B cell (primary cell): ENCODE measurements around the gene ACAN. TPM values are rescaled to one million over a fixed set of nuclear protein-coding genes. Genes with fewer than 3 reads are reported as not detected.

Experiments used
- ATAC-seq: fragments of 200-7000 bp; cut with Tn5 transposase; one replicate; pipeline ENCODE4 v1.10.0; 2021; ENCODE audit warnings: low read depth, mild to moderate bottlenecking, moderate number of reproducible peaks, moderate library complexity
- CTCF ChIA-PET: fragments of 350-600 bp; sonication (Branson Sonifier 250); formaldehyde crosslinking; loops from one replicate; lab custom pipeline; 2021; ENCODE audit warnings: antibody characterized with exemption, inconsistent platforms; lab: Charles Lee
- POLR2A ChIA-PET: fragments of 350-600 bp; sonication (Branson Sonifier 250); formaldehyde crosslinking; loops from one replicate; lab custom pipeline; 2021; ENCODE audit warnings: antibody characterized with exemption; lab: Charles Lee
- DNase-seq: peaks from one replicate; pipeline ENCODE4 v3.0.0; 2013
- H2AFZ ChIP-seq: 2 replicates; pipeline ENCODE4 v1.6.1; 2012; ENCODE audit warnings: mild to moderate bottlenecking, low read depth, low read length; ENCODE audit not compliant: insufficient read depth, poor library complexity, severe bottlenecking
- H3K27ac ChIP-seq, 2 donors: 1 replicate in 1 of 2; 2 replicates in 1 of 2; pipeline ENCODE4 v1.5.1; 2012 to 2013; ENCODE audit warnings: low read length in 2 of 2, mild to moderate bottlenecking in 2 of 2, moderate library complexity in 1 of 2
- H3K27me3 ChIP-seq, 4 experiments: fragments of 200-600 bp in 1 of 4; sonication (generic) in 1 of 4; replicated peaks in 1 of 4; 1 replicate in 2 of 4; 2 replicates in 2 of 4; pipeline versions ENCODE4 v1.6.1 to v1.7.0; 2013 to 2016; ENCODE audit warnings: low read length in 3 of 4, mild to moderate bottlenecking in 2 of 4, mixed read lengths in 1 of 4, moderate library complexity in 1 of 4; ENCODE audit not compliant: insufficient read depth in 4 of 4, control insufficient read depth in 3 of 4; ENCODE audit errors: control extremely low read depth in 1 of 4
- H3K36me3 ChIP-seq, 2 experiments: replicated peaks in 1 of 2; 1 replicate in 1 of 2; 2 replicates in 1 of 2; pipeline versions ENCODE4 v1.6.1 to v1.7.1; 2013; ENCODE audit warnings: low read length in 1 of 2; ENCODE audit not compliant: insufficient read depth in 2 of 2, control insufficient read depth in 1 of 2; ENCODE audit errors: control extremely low read depth in 1 of 2, extremely low read depth in 1 of 2
- H3K4me1 ChIP-seq, 2 donors: fragments of 200-600 bp in 1 of 2; sonication (generic) in 1 of 2; 1 replicate in 1 of 2; 2 replicates in 1 of 2; pipeline versions ENCODE4 v1.5.1 to v1.6.1; 2013 to 2017; ENCODE audit warnings: low read length in 2 of 2; ENCODE audit not compliant: control insufficient read depth in 2 of 2, insufficient read depth in 2 of 2
- H3K4me2 ChIP-seq: replicated peaks from 2 replicates; pipeline ENCODE3; 2012; ENCODE audit warnings: mild to moderate bottlenecking, low read depth, low read length; ENCODE audit not compliant: poor library complexity, severe bottlenecking
- H3K4me3 ChIP-seq, 5 experiments: fragments of 200-600 bp in 1 of 5; sonication (generic) in 1 of 5; 1 replicate in 3 of 5; 2 replicates in 2 of 5; pipeline versions ENCODE4 v1.5.1 to v1.7.0; 2011 to 2016; ENCODE audit warnings: low read length in 4 of 5, mild to moderate bottlenecking in 4 of 5, low read depth in 2 of 5, control low read depth in 1 of 5, moderate library complexity in 1 of 5; ENCODE audit not compliant: insufficient read depth in 1 of 5; ENCODE audit errors: control extremely low read depth in 1 of 5, extremely low read depth in 1 of 5
- H3K79me2 ChIP-seq: fragments of 200-600 bp; sonication (generic); one replicate; pipeline ENCODE4 v1.6.0; 2016; ENCODE audit warnings: low read length; ENCODE audit not compliant: control insufficient read depth, insufficient read depth
- H3K9ac ChIP-seq: fragments of 200-600 bp; sonication (generic); 2 replicates; pipeline ENCODE4 v1.6.1; 2017; ENCODE audit warnings: mild to moderate bottlenecking, low read length, moderate library complexity
- H3K9me3 ChIP-seq, 3 donors: one replicate each; pipeline versions ENCODE4 v1.6.1 to v1.7.1; 2013; ENCODE audit warnings: low read length in 2 of 3; ENCODE audit not compliant: control insufficient read depth in 2 of 3, insufficient read depth in 1 of 3; ENCODE audit errors: control extremely low read depth in 1 of 3
- H4K20me1 ChIP-seq: 2 replicates; pipeline ENCODE4 v1.6.0; 2012; ENCODE audit warnings: mild to moderate bottlenecking, low read length; ENCODE audit not compliant: insufficient read depth, control insufficient read depth, poor library complexity, severe bottlenecking
- H3K27ac Mint-ChIP-seq: one replicate; pipeline ENCODE4 v1.8.0; 2021; ENCODE audit warnings: mixed read lengths
- H3K27me3 Mint-ChIP-seq: one replicate; pipeline ENCODE4 v1.8.0; 2021; ENCODE audit warnings: mixed read lengths
- H3K4me1 Mint-ChIP-seq: one replicate; pipeline ENCODE4 v1.8.0; 2021; ENCODE audit warnings: mixed read lengths
- H3K4me3 Mint-ChIP-seq: one replicate; pipeline ENCODE4 v1.8.0; 2021; ENCODE audit warnings: mixed read lengths
- H3K9me3 Mint-ChIP-seq: one replicate; pipeline ENCODE4 v1.8.0; 2022; ENCODE audit warnings: mixed read lengths; ENCODE audit not compliant: insufficient read depth
- EZH2 ChIP-seq: IDR thresholded peaks from 2 replicates; pipeline ENCODE4 v1.6.1; 2012; ENCODE audit warnings: borderline replicate concordance, low read depth, mild to moderate bottlenecking, moderate library complexity, low read length; ENCODE audit not compliant: insufficient read depth, poor library complexity, severe bottlenecking
- WGBS: methylation state at CpG from one replicate; pipeline ENCODE4 v1.1.5; 2013; ENCODE audit warnings: missing lambda C conversion rate; ENCODE audit not compliant: insufficient coverage; 5-methylcytosine and 5-hydroxymethylcytosine counted together
- intact Hi-C: fragments of 100-400 bp; cut with micrococcal nuclease; formaldehyde crosslinking; loops from one replicate; pipeline ENCODE4 v1.10.0; 2022
- polyA plus RNA-seq: library from polyadenylated mRNA; depleted of rRNA; stranded (reverse); fragments of >200 nt; gene quantifications from 2 replicates; pipeline ENCODE4 v1.2.3, GENCODE V29; 2012
- total RNA-seq, 2 donors: library from RNA; stranded (reverse); fragments of 120-200 nt in 1 of 2; gene quantifications; 1 replicate in 1 of 2; 2 replicates in 1 of 2; pipeline versions ENCODE4 v1.2.3 to v1.2.4, GENCODE V29; 2013 to 2022
- TF ChIP-seq, protein P1 (sequence below): fragments of 200-600 bp; IDR thresholded peaks from one replicate; pipeline ENCODE4 v1.8.0; 2022; ENCODE audit warnings: antibody characterized with exemption, mild to moderate bottlenecking

Gene ACAN
- total and polyA plus RNA-seq, 2 donors (not counting 1 experiment from before 2014, with no cell fraction given), result 0.01 TPM; not detected in 1

GRCh38 chr15:88764448-88764847 is 38.8 kb upstream of the ACAN start:
- H3K4me1 Mint-ChIP-seq, result no peaks in the 10 kb centered on the region
- Histone ChIP-seq H3K27me3 (peaks cover 0 to 22% (median 6%) of the 10 kb centered on the region in 4 experiments), H3K36me3 (no peaks in the 10 kb centered on the region), H3K4me2 (no peak overlapping the region), H3K9me3 (peaks cover 0 to 11% (median 0%) of the 10 kb centered on the region in 3 donors), H3K79me2 (no peaks in the 10 kb centered on the region), H3K9ac (no peak overlapping the region), H3K4me1 (no peaks in the 10 kb centered on the region), H3K27ac (no peak overlapping the region), H4K20me1 (no peaks in the 10 kb centered on the region), H3K4me3 (no peak overlapping the region), H2AFZ (no peak overlapping the region)
- WGBS, result no CpG with 5 or more reads among the region's 1 CpG
- H3K27ac Mint-ChIP-seq, result no peak overlapping the region
- intact Hi-C loops, result no loop called here
- DNase-seq (no peak), ATAC-seq (no peak)
- ChIA-PET POLR2A (no interaction called here), CTCF (no interaction called here)
- H3K4me3 Mint-ChIP-seq, result no peak overlapping the region
- H3K27me3 Mint-ChIP-seq, result peaks cover 20% of the 10 kb centered on the region
- TF ChIP-seq, protein P1, sequence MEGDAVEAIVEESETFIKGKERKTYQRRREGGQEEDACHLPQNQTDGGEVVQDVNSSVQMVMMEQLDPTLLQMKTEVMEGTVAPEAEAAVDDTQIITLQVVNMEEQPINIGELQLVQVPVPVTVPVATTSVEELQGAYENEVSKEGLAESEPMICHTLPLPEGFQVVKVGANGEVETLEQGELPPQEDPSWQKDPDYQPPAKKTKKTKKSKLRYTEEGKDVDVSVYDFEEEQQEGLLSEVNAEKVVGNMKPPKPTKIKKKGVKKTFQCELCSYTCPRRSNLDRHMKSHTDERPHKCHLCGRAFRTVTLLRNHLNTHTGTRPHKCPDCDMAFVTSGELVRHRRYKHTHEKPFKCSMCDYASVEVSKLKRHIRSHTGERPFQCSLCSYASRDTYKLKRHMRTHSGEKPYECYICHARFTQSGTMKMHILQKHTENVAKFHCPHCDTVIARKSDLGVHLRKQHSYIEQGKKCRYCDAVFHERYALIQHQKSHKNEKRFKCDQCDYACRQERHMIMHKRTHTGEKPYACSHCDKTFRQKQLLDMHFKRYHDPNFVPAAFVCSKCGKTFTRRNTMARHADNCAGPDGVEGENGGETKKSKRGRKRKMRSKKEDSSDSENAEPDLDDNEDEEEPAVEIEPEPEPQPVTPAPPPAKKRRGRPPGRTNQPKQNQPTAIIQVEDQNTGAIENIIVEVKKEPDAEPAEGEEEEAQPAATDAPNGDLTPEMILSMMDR, result no peak
- H3K9me3 Mint-ChIP-seq, result no peaks in the 10 kb centered on the region

DNA sequence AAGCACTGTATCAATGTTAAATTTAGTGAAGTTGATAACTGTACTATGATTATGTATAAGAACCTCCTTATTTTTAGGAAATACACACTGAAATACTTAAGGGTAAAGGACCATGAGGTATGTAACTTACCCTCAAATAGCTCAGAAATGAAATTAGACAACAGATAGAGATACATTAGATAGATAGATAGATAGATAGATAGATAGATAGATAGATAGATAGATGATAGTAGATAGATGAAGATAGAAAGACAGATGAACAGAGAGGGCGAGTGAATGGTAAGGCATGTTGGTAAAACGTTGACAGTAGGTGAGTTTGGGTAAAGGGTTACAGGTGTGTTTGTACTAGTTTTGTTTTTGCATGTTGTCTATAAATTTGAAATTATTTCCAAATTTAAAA is 38.0 kb upstream of the ACAN start:
- CTCF ChIA-PET, result no interaction called here
- H3K79me2 ChIP-seq, result no peaks in the 10 kb centered on the region
- no peak overlapping the region for H3K4me3 ChIP-seq
- Mint-ChIP-seq H3K4me1 (no peaks in the 10 kb centered on the region), H3K27me3 (peaks cover 28% of the 10 kb centered on the region), H3K27ac (no peak overlapping the region), H3K4me3 (no peak overlapping the region), H3K9me3 (peaks cover 2% of the 10 kb centered on the region)
- no peaks in the 10 kb centered on the region for H3K36me3 ChIP-seq
- H3K9me3 ChIP-seq, result peaks cover 0 to 17% (median 2%) of the 10 kb centered on the region in 3 donors
- no peaks in the 10 kb centered on the region for H3K4me1 ChIP-seq
- peaks cover 0 to 30% (median 6%) of the 10 kb centered on the region in 4 experiments for H3K27me3 ChIP-seq
- no peaks in the 10 kb centered on the region for H4K20me1 ChIP-seq
- ATAC-seq (no peak), DNase-seq (no peak)
- no peak overlapping the region for H3K27ac ChIP-seq
- POLR2A ChIA-PET, result no interaction called here
- no peak for TF ChIP-seq EZH2
- TF ChIP-seq, protein P1, result no peak
- WGBS, result no CpG with 5 or more reads among the region's 2 CpGs
- no peak overlapping the region for H3K9ac ChIP-seq
- H2AFZ ChIP-seq, result no peak overlapping the region
- no peak overlapping the region for H3K4me2 ChIP-seq
- intact Hi-C loops, result no loop called here
